Right lung (tissue), 5 donors: Measurements from ENCODE around the gene WDR45B. TPM values are rescaled to one million over a fixed set of nuclear protein-coding genes. Genes with fewer than 3 reads are reported as not detected.
A peak's percentile ranks its signal among the peaks of the same experiment; 100 is the strongest.

Experiments used
- DNase-seq, 2 donors: peaks; one replicate each; pipeline ENCODE4 v3.0.0-alpha.2; 2013
- polyA plus RNA-seq, 5 donors: library from polyadenylated mRNA; unstranded; fragments of 120-200 nt; gene quantifications; one replicate each; pipeline versions ENCODE4 v1.2.1 to v1.2.3, GENCODE V29; 2013; ENCODE audit warnings: inconsistent platforms in 1 of 5, low replicate concordance in 1 of 5; ENCODE audit not compliant: insufficient read length in 5 of 5, insufficient read depth in 1 of 5

Gene WDR45B
- polyA plus RNA-seq, 5 donors: 74.0 to 95.4 (median 86.4) TPM

DNA sequence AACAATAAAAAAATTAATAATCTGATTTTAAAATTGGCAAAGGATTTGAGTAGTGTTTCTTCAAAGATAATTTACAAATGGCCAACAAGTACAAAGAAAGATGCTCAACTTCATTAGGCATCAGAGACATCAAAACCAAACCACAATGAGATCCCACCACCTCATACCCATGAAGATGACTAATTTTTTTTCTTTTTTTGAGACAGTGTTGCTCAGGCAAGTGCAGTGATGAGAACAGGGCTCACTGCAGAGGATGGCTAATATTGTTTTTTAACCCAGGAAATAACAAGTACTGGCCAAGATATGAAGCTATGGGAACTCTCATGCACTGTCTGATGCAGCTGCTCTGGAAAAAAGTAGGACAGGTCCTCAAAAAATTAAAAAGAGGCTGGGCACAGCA, 14.9 kb downstream of the WDR45B start:
- no peak for DNase-seq

GRCh38 chr17:82632451-82632850, 15.8 kb downstream of the WDR45B start:
- DNase-seq: no peak

GRCh38 chr17:82631544-82631943, 16.7 kb downstream of the WDR45B start:
- no peak for DNase-seq

- no peak for DNase-seq
These were observed 18.0 kb downstream of the WDR45B start for GRCh38 chr17:82630212-82630611.

- DNase-seq: no peak
These were observed 18.5 kb downstream of the WDR45B start for GRCh38 chr17:82629748-82630147.

- DNase-seq: no peak
These were observed 20.8 kb downstream of the WDR45B start for GRCh38 chr17:82627405-82627804.

DNA sequence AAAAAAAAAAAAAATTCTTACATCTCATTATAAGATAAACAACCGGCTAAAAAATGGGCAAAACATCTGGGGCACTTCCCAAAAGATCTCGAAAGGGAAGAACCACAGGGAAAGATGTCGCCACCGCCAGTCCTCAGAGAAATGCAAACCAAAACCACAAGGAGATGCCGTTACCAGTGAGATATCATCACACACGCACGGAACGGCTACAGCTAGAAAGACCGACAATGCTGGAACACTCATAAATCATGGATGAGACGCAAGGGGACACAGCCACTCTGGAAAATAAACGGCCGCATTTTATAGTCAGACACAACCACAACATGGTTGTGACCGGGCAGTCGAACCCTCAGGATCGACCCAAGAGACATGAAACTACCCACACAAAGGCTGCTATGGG, 24.5 kb downstream of the WDR45B start:
- DNase-seq: no peak

DNA sequence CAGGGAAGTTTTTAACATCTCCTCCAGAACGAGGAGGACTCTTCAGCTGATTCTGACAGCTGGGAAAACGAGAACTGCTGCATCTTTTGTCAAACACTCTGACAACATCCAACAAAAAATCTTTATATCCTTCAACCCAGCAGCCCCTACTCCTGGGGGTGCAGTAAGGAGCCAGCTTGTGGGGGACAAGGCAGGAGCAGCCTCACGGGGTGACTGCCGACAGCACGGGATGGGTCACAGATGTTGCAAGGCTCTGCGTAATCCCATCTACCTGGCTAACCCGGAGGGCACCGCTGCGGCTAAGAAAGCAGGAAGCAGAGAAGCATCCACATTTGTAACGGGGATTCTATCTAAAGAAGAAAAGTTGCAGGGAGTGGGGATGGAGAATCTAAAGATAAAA, 28.6 kb downstream of the WDR45B start:
- no peak for DNase-seq

- DNase-seq: no peak
These were observed 29.0 kb downstream of the WDR45B start for GRCh38 chr17:82619211-82619610.

DNA sequence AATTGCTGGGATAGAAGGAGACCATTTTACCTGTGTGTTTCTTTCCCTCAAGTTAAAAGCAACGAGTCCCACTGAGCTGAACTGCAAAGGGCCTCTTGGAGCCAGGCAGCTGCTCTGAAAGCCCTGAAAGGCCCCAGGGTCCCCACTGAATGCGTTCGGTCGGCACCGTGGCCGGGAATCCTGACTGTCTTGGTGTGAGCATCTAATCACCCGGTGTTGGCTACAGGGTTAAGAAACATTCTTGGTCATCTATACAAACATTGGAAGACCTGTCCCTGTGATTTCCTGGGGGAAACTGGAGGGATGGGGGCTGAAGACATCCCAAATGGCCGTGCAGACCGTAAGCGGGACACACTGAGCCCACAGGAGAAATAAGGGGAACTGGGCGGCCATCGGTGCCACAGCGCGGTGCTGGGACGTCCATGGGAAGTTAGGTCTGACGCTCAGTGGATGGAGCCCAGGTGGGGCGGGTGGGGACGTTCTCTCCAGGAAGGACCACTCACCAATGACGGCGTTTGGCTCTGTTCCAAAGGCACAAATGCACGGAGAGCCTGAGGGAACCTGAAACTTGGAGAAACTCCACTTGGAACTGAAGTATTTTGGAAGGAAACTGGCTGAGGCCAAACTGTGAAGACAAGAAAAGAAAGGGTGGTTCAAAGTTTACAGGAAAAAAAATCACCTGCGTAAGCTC, 32.1 kb downstream of the WDR45B start:
- no peak for DNase-seq

DNA sequence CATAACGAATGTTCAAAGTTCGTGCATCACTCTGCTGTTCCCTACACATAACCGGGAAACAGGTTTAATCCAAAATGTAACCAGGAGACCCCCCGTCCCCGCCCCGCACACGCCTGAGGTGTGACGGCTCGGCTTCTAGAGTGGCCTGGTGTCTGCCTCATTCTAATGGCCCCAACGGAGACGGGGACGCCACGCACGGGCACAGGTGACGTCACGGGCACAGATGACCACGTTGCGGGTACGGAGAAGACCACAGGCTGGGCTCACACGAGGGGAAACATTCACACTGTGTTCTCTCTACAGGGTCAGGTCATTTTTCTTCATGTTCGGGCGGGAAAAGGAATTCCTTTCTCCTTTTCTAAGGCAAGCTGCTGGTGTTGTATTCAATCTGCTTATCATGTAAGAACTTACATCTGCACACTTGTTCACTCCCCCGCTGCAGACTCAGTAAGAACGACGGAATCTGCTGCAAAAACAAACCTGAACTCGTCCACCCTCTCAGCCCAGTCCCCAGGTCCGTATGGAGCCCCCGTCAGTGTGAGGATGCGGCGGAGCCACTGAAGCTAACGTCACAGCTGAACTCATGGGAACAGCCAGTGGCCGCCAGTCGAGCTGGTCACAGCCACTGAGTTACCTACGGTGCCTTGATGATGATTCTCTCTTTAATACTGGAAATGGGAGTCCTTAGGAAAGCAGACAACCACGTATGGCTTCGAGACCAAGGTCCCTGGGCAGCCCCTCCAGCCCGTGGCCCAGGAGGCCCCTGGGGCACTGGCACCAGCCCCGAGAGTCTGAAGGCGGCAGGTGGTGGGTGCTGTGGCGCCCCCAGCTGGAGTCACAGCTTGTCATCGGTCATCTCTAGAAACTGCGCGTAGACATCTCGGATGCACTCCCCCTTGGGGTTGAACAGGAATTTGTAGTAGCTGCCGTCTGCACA, 32.9 kb downstream of the WDR45B start:
- DNase-seq: no peak

- DNase-seq: no peak
These were observed 34.1 kb downstream of the WDR45B start for GRCh38 chr17:82614095-82614631.

GRCh38 chr17:82613283-82614094, 34.8 kb downstream of the WDR45B start:
- no peak for DNase-seq

DNA sequence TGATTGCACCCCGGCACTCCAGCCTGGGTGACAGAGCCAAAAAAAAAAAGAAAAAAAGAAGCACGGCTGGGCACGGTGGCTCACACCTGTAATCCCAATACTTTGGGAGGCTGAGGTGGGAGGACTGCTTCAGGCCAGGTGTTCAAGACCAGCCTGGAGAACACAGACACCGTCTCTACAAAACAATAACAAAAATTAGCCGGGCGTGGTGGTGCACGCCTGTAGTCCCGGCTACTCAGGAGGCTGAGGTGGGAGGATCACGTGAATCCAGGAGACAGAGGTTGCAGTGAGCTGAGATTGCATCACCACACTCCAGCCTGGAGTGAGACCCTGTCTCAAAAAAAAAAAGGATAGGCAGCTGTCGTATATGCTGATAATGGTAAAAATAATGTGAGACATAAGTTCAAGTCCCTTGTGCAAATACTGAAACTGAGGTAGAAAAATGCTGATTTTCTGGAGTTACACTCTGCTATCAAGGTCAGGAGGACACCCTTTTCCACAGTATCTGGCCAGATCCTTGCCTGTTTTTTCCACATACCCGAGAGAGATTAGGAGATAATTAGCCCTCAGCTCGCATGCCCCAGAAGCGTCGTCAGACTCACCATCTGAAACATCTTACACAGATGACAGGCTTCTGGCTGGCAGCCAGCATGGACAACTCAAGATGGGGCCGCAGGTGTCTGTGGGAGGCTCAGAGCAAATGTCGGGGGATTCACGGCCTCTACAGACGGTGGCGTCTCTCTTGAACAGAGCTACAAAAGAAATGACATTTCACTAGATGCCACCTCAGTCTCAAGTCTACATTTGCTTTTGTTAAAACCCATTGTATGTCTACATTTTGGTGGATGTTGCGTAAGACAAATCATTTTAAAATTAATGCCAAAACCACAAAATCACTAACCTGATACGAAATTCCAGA, 36.8 kb downstream of the WDR45B start:
- DNase-seq: no peak

DNA sequence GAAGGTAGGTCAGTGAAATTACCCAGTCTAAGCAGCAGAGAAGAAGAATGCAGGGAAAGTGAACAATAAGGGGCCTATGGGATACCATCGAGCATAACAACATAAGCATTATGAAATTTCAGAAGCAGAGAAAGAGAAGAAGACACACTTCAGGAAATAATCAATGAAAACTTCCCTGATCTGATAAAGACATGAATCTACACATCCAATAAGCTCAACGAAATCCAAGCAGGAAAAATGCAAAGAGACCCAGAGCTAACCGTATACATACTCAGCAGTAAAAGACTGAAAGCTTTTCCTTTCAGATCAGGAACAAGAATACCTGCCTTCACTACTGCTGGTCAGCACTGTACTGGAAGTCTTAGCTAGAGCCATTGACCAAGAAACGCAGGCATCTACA, 38.6 kb downstream of the WDR45B start:
- no peak for DNase-seq

- DNase-seq: no peak
These were observed 39.4 kb downstream of the WDR45B start for GRCh38 chr17:82608816-82609215.

GRCh38 chr17:82605939-82606600, 42.2 kb downstream of the WDR45B start:
- no peak for DNase-seq

DNA sequence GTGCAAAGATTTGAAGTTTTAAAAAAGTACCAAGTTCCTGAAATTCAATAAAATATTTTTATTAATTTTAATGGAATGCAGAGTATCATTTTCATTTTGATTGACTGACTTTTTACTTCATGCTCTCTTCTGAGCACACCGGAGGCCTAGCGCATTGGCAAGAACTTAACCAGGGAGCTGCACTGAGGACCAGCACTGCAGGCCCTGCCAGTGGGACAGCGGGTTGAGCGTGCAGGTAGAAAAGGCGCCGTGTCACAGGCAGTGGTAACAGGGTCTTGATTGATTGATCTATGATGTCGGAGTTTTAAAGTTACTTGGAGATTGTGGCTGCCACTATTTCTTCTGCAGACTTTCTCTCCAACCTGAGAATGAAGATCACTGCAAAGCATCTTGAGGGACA, 43.7 kb downstream of the WDR45B start:
- no peak for DNase-seq

DNA sequence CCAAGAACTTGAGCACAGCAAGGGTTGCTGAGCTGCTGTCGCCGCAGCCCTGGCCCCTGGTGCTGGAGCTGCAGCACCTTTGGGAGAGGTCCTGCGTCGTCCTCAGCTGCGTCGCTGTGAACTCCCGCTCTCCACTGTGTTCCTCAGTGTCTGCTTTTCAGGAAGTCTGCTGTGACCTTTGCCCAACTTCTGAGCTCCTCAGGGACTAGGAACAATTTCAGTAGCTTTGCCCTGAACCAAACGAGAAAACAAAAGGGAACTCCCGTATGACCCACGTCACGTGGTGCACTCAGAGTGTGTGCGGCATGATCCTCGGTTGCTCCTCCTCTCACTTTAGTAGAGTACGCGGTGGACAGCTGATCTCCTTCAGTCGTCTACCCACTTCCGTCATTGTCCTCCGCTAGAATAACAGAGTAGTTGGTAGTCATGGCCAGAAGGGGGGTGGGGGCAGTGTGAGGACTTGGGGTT, 44.2 kb downstream of the WDR45B start:
- DNase-seq: peak in 1 of 2 donors; percentile 51
